RCC 7860 (cell line): ENCODE measurements around the gene NXPE3.
"Not testable (repeated sequence)": the region's sequence is repeated elsewhere in the genome, so short reads cannot be mapped to it uniquely, and the experiment has no call there.

ENCODE experiments used
- DNase-seq: peaks from one replicate; pipeline ENCODE4 v3.0.0-alpha.2; 2015; ENCODE audit warnings: low spot score
- FAIRE-seq: peaks from 2 replicates; lab custom pipeline; 2012; peaks lifted over from hg19 to GRCh38; lab: Jason Lieb, UNC

The NXPE3 gene

GRCh38 chr3:101779047-101779821 is at the start of gene NXPE3:
NXPE3 (plus strand) TSS chr3:101779211; CDS start chr3:101785597, 6,386 bp downstream.
- FAIRE-seq (no peak), DNase-seq (peak; percentile 63)

DNA sequence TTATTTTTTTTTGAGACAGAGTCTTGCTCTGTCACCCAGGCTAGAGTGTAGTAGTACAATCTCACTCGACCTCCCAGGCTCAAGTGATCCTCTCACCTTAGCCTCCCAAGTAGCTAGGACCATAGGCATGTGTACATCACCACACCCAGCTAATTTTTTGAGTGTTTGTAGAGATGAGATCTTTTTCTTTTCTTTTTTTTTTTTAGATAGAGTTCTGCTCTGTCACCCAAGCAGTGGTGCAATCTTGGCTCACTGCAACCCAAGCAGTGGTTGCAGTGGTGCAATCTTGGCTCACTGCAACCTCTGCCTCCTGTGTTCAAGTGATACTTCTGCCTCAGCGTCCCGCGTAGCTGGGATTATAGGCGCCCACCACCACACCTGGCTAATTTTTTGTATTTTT is 49.4 kb upstream of the NXPE3 start:
- no peak for FAIRE-seq
- no peak for DNase-seq

DNA sequence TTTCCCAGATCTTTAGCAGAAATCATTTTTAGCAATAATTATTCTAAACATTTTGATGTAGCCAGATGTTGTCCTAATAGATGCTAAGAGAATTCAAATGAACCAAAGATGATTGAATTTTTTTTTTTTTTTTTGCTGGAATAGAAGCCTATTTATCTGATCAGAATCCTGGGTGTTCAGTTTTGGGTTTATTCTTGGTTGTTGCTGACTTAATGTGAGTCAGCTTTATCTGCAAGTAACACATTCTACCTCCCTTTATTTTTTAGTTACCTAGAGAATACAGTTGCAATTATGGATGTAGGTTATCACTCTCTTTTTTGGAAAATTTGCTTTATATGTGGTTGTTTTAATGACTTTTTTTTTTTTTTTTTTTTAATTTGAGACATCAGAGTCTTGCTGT is 48.2 kb upstream of the NXPE3 start:
- FAIRE-seq: no peak
- no peak for DNase-seq

DNA sequence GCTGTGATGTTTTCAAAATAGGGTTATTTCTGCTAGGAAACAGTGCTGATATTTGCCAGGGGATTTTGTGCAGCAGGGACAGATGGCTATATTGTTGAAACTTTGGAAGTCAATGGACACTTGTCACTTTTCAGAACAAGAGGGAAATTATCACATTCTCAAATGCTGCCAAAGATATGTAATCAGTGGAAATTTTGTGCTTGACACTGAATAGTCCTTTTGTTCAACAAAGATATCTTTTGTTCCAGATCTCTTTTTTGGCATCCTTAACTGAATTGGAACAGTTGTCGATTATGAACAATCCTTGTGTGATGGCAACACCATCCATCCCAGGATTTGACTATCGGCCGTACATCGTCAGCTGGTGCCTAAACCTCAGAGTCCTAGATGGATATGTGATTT is 46.8 kb upstream of the NXPE3 start:
- no peak for DNase-seq
- no peak for FAIRE-seq

DNA sequence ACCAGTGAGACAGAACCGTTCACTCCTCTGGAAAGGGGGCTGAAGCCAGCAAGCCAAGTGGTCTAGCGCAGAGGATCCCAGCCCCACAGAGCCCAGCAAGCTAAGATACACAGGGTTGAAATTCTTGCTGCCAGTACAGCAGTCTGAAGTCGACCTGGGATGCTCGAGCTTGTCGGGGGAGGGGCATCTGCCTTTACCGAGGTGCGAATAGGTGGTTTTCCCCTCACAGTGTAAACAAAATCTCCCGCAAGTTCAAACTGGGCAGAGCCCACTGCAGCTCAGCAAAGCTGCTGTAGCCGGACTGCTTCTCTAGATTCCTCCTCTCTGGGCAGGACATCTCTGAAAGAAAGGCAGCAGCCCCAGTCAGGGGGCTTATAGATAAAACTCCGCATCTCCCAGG is 43.2 kb upstream of the NXPE3 start:
- FAIRE-seq: no peak
- no peak for DNase-seq

GRCh38 chr3:101741914-101742313 is 37.1 kb upstream of the NXPE3 start:
- DNase-seq, FAIRE-seq: not testable (repeated sequence)

DNA sequence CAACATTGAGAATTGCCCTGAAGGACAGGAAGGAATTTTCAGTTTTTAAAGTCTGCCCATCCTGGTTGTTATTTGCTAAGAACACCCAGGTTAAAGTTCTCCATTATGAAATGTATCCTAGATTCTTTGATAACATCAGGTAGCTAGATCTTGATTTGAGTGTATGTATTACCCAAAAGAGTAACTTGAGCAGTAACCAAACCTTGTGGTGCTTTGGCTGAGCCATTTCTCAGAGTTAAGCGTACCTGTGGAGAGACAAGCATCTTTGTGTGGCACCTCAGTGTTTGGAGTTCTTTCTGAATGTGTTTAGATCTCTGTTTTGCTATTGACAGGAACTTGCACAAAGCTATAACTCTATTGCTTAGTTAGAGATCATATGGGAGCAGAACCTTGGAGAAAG is 34.2 kb upstream of the NXPE3 start:
- FAIRE-seq (no peak), DNase-seq (no peak)

GRCh38 chr3:101745934-101746333 is 33.1 kb upstream of the NXPE3 start:
- DNase-seq, FAIRE-seq: not testable (repeated sequence)

GRCh38 chr3:101753386-101754113 is 25.5 kb upstream of the NXPE3 start:
- DNase-seq, FAIRE-seq: not testable (repeated sequence)

DNA sequence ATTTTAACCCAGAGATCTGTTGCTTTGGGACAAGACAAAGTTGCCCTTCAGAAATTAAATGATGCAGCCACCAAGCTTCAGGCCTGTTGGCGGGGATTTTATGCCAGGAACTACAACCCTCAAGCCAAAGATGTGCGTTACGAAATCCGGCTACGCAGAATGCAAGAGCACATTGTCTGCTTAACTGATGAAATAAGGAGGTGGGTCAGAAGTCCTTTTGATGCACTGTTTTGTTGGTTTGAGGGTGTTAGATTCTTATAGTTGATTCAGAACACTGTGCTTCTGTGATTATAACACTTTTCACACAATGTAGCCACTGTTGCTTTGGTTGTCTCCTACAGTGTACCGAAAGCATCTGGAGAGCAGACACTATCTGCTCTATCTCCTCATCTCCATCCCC is 20.8 kb upstream of the NXPE3 start:
- DNase-seq (no peak), FAIRE-seq (no peak)

DNA sequence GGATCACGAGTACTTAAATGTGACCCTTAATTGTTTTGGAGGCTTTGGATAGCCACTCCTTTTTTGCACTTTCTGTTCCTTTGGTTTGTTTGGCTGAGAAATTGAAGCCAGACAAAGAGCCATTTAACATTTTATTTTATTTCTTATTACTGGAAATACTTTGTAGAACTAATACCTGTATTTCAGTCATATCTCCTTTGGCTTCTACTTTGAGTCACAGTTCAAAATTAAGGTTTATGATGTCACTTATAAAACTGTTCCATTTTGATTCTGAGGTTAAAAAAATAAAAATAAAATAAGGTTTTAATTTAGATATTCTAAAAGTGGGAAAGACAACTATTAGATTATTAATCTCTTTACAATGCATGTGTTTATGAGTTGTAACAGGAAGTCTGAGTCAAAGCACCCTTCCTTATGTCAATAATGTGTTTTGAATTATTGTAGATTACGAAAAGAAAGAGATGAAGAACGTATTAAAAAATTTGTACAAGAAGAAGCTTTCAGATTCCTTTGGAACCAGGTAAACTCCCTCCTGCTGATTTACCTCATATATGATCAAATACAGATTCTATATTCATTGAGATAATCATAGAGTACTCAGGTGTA is 16.9 kb upstream of the NXPE3 start:
- peak; percentile 47 for FAIRE-seq
- DNase-seq: no peak

- FAIRE-seq, DNase-seq: not testable (repeated sequence)
Observed at GRCh38 chr3:101777745-101778281, 1.2 kb upstream of the NXPE3 start.

DNA sequence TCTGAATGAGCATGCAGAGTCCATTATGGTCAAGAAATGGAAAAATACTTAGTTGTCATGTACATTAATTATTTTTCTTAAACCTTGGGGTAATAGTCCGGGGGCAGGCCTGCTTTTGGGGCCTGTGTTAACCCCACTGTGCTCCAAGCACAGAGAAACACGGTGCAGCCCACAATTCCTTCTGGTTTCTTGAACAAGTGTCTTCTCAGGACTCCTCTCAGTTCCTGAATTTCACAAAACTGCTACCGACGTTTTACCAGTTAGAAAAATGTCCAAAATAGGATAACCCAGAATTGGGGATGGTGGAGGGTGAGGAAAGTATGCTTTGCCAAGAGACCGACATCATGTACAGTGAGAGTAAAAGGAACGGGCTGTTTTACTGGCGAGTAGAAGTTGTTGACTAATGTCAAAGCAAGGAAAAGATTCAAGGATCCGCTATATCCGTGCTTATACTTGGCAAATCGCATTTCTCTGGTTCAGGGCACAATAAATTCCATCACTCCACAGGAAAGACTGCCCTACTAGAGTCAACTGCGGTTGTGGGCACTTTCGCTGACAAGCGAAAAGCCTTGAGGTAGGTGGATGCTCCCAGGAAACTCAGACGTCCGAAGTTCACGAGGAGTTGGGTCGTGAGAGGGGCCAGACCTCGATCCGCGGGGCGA is 495 bp upstream of the NXPE3 start:
- FAIRE-seq (no peak), DNase-seq (no peak)

DNA sequence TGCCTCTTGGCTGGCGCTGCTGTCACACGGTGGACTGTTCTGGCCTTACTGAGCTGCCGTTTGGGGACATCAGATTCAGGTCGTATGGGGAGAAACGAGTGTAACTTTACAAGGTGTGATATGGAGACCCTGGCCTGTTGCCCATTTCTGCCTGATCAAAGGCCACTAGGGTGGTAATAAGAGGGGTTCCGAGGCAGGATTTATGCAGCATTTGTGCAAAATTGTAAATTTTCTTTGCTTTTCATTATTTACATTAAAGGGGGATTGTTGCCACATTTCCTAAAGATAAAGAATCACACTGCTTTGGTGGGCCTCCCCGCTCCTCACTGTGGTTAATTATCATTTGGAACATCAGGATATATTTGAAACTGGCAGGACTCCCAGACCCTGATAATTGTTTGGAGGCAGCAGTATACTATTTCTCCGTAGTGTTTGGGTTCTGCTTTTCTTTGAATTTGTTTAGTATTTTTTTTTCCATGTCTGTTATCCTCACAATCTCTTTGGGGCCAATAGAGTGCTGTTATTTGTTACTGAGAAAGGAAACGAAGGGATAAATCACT is 891 bp downstream of the NXPE3 start:
- FAIRE-seq (no peak), DNase-seq (no peak)

- peak; percentile 67 for FAIRE-seq
- DNase-seq: peak; percentile 60
Observed at GRCh38 chr3:101780661-101781060, 1.6 kb downstream of the NXPE3 start.

- no peak for FAIRE-seq
- DNase-seq: no peak
Observed at GRCh38 chr3:101781166-101781565, 2.2 kb downstream of the NXPE3 start.

- FAIRE-seq (no peak), DNase-seq (no peak)
Observed at GRCh38 chr3:101784855-101785613, 6.0 kb downstream of the NXPE3 start.

DNA sequence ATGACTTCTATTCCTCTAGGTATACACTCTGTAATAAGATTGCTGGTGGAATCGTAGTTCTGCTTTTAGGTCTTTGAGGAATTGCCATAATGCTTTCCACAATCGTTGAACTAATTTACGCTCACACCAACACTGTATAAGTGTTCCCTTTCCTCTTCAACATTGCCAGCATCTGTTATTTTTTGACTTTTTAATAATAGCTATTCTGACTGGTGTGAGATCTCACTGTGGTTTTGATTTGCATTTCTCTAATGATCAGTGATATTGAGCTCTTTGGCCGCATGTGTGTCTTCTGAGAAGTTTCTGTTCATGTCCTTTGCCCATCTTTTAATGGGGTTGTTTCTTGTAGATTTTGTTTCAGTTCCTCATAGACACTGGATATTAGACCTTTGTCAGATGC is 12.8 kb downstream of the NXPE3 start:
- DNase-seq (no peak), FAIRE-seq (no peak)

GRCh38 chr3:101796077-101796680 is 17.2 kb downstream of the NXPE3 start:
- FAIRE-seq: no peak
- DNase-seq: peak; percentile 33
